ENCODE measurements around the gene PIK3R6.

DNA sequence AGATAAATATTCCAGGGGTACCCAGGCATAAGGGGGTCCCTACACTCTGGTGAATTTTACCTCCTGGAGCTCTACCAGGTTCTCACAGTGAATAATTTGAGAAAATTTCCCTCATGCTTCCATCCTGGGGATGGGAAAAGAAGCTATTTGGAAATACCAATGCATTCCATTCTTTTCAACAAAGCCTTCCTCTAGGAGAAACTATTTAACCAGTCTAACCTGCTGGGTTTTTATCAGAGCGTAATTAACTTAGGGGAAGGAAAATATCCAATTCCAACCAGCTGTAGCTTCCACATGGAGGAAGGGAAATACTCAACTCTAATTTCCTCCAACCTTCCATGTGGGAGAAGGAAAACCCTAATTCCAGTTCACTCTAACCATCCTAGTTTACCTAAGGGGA lies 85.3 kb downstream of the PIK3R6 start:
- TF ChIP-seq POLR2A (IDR thresholded peaks at IDR 0.05; ENCODE audit: low read depth, low read length) (no peak), POLR2AphosphoS5 (IDR thresholded peaks at IDR 0.05; ENCODE audit: low read depth, low read length) (no peak), TAF1 (IDR thresholded peaks at IDR 0.05; ENCODE audit: low read depth, low read length) (no peak), PAX5 (IDR thresholded peaks at IDR 0.05; ENCODE audit: insufficient read depth, low read length, severe bottlenecking) (no peak)

Data from GM12891 (cell line).